Measurements from ENCODE around the gene RAB40B. TPM values are rescaled to one million over a fixed set of nuclear protein-coding genes. Genes with fewer than 3 reads are reported as not detected.

The RAB40B gene
- polyA plus RNA-seq, 1 of the 3 experiments (the other 2 are of a cell fraction): 20.7 TPM

- Histone ChIP-seq H4K20me1 (ENCODE audit: insufficient read depth) (no peaks in the 10 kb centered on the region), H3K4me2 (no peak overlapping the region), H3F3A (replicated peaks; ENCODE audit: insufficient read depth) (peaks cover 8% of the 10 kb centered on the region), H3K4me1 (ENCODE audit: control insufficient read depth in 1 of 2, insufficient read depth in 2 of 2, low read depth in 1 of 2, low read length in 1 of 2) (no peaks in the 10 kb centered on the region), H3K27me3 (ENCODE audit: insufficient read depth) (no peaks in the 10 kb centered on the region), H3K9ac (no peak overlapping the region), H3K9me3 (no peaks in the 10 kb centered on the region), H3K36me3 (replicated peaks in 1 of 2; ENCODE audit: control insufficient read depth in 1 of 2, insufficient read depth in 2 of 2, low read length in 1 of 2) (no peaks in the 10 kb centered on the region), H3K9me2 (no peaks in the 10 kb centered on the region), H3K4me3 (ENCODE audit: low read depth in 2 of 2, low read length in 1 of 2) (no peak overlapping the region), H2AFZ (ENCODE audit: low read depth) (no peak overlapping the region), H3K79me2 (ENCODE audit: insufficient read depth) (no peaks in the 10 kb centered on the region), H3K27ac (ENCODE audit: low read depth in 2 of 2, low read length in 1 of 2) (no peak overlapping the region)
- TF ChIP-seq ELF1 (IDR thresholded peaks at IDR 0.05) (no peak), RXRA (IDR thresholded peaks at IDR 0.05; ENCODE audit: borderline replicate concordance, low read depth) (no peak), SIN3A (IDR thresholded peaks at IDR 0.05; ENCODE audit: borderline replicate concordance, low read depth, low read length) (no peak), FOXJ3 (CRISPR knock-in tag; IDR thresholded peaks at IDR 0.05) (no peak), YY1 (IDR thresholded peaks at IDR 0.05; ENCODE audit: low read depth) (no peak), CTCF (IDR thresholded peaks at IDR 0.05) (no peak), EP300 (IDR thresholded peaks at IDR 0.05; ENCODE audit: borderline replicate concordance in 1 of 2, low read depth in 1 of 2, low read length in 1 of 2) (no peak), TCF12 (IDR thresholded peaks at IDR 0.05) (no peak), NRF1 (IDR thresholded peaks at IDR 0.05; ENCODE audit: low read depth, low read length) (no peak), MEF2A (IDR thresholded peaks at IDR 0.05; ENCODE audit: borderline replicate concordance, low read depth) (no peak), FOXM1 (IDR thresholded peaks at IDR 0.05; ENCODE audit: low read depth) (no peak), RAD21 (IDR thresholded peaks at IDR 0.05; ENCODE audit: low read length) (no peak), POLR2AphosphoS5 (IDR thresholded peaks at IDR 0.05; ENCODE audit: low read depth, low read length) (no peak), EZH2phosphoT487 (IDR thresholded peaks at IDR 0.05; ENCODE audit: borderline replicate concordance, low read depth) (no peak), USF2 (IDR thresholded peaks at IDR 0.05; ENCODE audit: borderline replicate concordance, low read depth, low read length) (no peak), TAF1 (IDR thresholded peaks at IDR 0.05; ENCODE audit: borderline replicate concordance, low read depth, low read length) (no peak)
- POLR2A ChIA-PET: interaction anchor here (0.7 kb wide), 1 partner anchor 51 kb away, joined by 3 read pairs; no protein-coding TSS in a partner anchor
- no peak for DNase-seq
- 95% methylated on average over 19 of the region's 19 CpGs for WGBS (ENCODE audit: low lambda C conversion rate)
- CTCF ChIA-PET: interaction anchor here (2.1 kb wide), 1 partner anchor 11 kb away, joined by 12 read pairs; no protein-coding TSS in a partner anchor
These were observed 40.6 kb downstream of the RAB40B start for GRCh38 chr17:82657926-82658325.

- Histone ChIP-seq H3K4me3 (ENCODE audit: low read depth in 2 of 2, low read length in 1 of 2) (no peak overlapping the region), H3K4me1 (ENCODE audit: control insufficient read depth in 1 of 2, insufficient read depth in 2 of 2, low read depth in 1 of 2, low read length in 1 of 2) (no peaks in the 10 kb centered on the region), H3K27me3 (ENCODE audit: insufficient read depth) (no peaks in the 10 kb centered on the region), H2AFZ (ENCODE audit: low read depth) (no peak overlapping the region), H3F3A (replicated peaks; ENCODE audit: insufficient read depth) (peaks cover 8% of the 10 kb centered on the region), H3K27ac (ENCODE audit: low read depth in 2 of 2, low read length in 1 of 2) (no peak overlapping the region), H4K20me1 (ENCODE audit: insufficient read depth) (no peaks in the 10 kb centered on the region), H3K36me3 (replicated peaks in 1 of 2; ENCODE audit: control insufficient read depth in 1 of 2, insufficient read depth in 2 of 2, low read length in 1 of 2) (no peaks in the 10 kb centered on the region), H3K9me3 (no peaks in the 10 kb centered on the region), H3K4me2 (no peak overlapping the region), H3K79me2 (ENCODE audit: insufficient read depth) (no peaks in the 10 kb centered on the region), H3K9me2 (no peaks in the 10 kb centered on the region), H3K9ac (no peak overlapping the region)
- POLR2A ChIA-PET: interaction anchor here (0.6 kb wide), 1 partner anchor 9 kb away, joined by 3 read pairs; no protein-coding TSS in a partner anchor
- WGBS (ENCODE audit: low lambda C conversion rate): 87% methylated on average over 16 of the region's 16 CpGs
- CTCF ChIA-PET: interaction anchor here (0.6 kb wide), 1 partner anchor 126 kb away, joined by 3 read pairs; no protein-coding TSS in a partner anchor
- no peak for DNase-seq
- TF ChIP-seq ZBTB33 (IDR thresholded peaks at IDR 0.05; ENCODE audit: borderline replicate concordance, low read depth): no peak
- no peak for TF ChIP-seq PBX3 (IDR thresholded peaks at IDR 0.05)
- TF ChIP-seq USF1 (IDR thresholded peaks at IDR 0.05; ENCODE audit: borderline replicate concordance, low read depth): no peak
- no peak for TF ChIP-seq YY1 (IDR thresholded peaks at IDR 0.05; ENCODE audit: low read depth)
These were observed 42.2 kb downstream of the RAB40B start for GRCh38 chr17:82656266-82656665.
